ENCODE measurements around the gene ZNF862.

GRCh38 chr7:149827089-149827981 is 10.8 kb upstream of the ZNF862 start:
- TF ChIP-seq CTCF (conservative IDR thresholded peaks at IDR 0.05; ENCODE audit: low read length) (no peak), EZH2phosphoT487 (IDR thresholded peaks at IDR 0.05; ENCODE audit: borderline replicate concordance) (no peak)
